Measurements from ENCODE around the gene ADPRHL1.

Gene ADPRHL1

GRCh38 chr13:113414335-113414734 is 39.0 kb downstream of the ADPRHL1 start:
- no peak for TF ChIP-seq CTCF (IDR thresholded peaks at IDR 0.05; ENCODE audit: insufficient read depth, missing control alignments)
- no peak for FAIRE-seq
- DNase-seq (ENCODE audit: insufficient read length, low spot score) = no peak

GRCh38 chr13:113413898-113414282 is 39.4 kb downstream of the ADPRHL1 start:
- TF ChIP-seq CTCF (IDR thresholded peaks at IDR 0.05; ENCODE audit: insufficient read depth, missing control alignments) = no peak
- no peak for DNase-seq (ENCODE audit: insufficient read length, low spot score)
- FAIRE-seq = no peak

- TF ChIP-seq CTCF (IDR thresholded peaks at IDR 0.05; ENCODE audit: insufficient read depth, missing control alignments) = no peak
- FAIRE-seq (no peak), DNase-seq (ENCODE audit: insufficient read length, low spot score) (no peak)
Measured at GRCh38 chr13:113413178-113413897, 40.0 kb downstream of the ADPRHL1 start.

- no peak for FAIRE-seq
- no peak for TF ChIP-seq CTCF (IDR thresholded peaks at IDR 0.05; ENCODE audit: insufficient read depth, missing control alignments)
- no peak for DNase-seq (ENCODE audit: insufficient read length, low spot score)
Measured at GRCh38 chr13:113412440-113412839, 40.8 kb downstream of the ADPRHL1 start.

- TF ChIP-seq CTCF (IDR thresholded peaks at IDR 0.05; ENCODE audit: insufficient read depth, missing control alignments) = no peak
- no peak for FAIRE-seq
- no peak for DNase-seq (ENCODE audit: insufficient read length, low spot score)
Measured at GRCh38 chr13:113411216-113412023, 41.9 kb downstream of the ADPRHL1 start.

GRCh38 chr13:113410472-113411201 is 42.7 kb downstream of the ADPRHL1 start:
- no peak for TF ChIP-seq CTCF (IDR thresholded peaks at IDR 0.05; ENCODE audit: insufficient read depth, missing control alignments)
- FAIRE-seq (no peak), DNase-seq (ENCODE audit: insufficient read length, low spot score) (no peak)
